GM13977 (cell line): ENCODE results near the gene ASMTL.

Source experiments
- DNase-seq: peaks from one replicate; pipeline ENCODE4 v3.0.0; 2012; ENCODE audit warnings: low spot score
- CTCF ChIP-seq: IDR thresholded peaks from 2 replicates; pipeline ENCODE4 v1.5.1; 2012; ENCODE audit warnings: mild to moderate bottlenecking, control low read depth; ENCODE audit not compliant: insufficient read depth; ENCODE audit errors: extremely low read depth, missing control alignments
- in situ Hi-C: fragments of 300-500 bp; cut with MboI; formaldehyde crosslinking; loops from one replicate; pipeline ENCODE4 v1.12.0; 2022; ENCODE audit warnings: low sequenced_read_pairs, low pct_unique_long_range_greater_than_20kb, mixed read lengths, inconsistent platforms; ENCODE audit not compliant: unreplicated experiment

The ASMTL gene

GRCh38 chrX:1420371-1420770 lies 32.3 kb downstream of the ASMTL start:
- in situ Hi-C loops: no loop called here
- no peak for DNase-seq
- TF ChIP-seq CTCF: no peak

- in situ Hi-C loops: no loop called here
- TF ChIP-seq CTCF: no peak
- no peak for DNase-seq
Observed at GRCh38 chrX:1419545-1420355, 33.0 kb downstream of the ASMTL start.

GRCh38 chrX:1418901-1419544 lies 33.7 kb downstream of the ASMTL start:
- TF ChIP-seq CTCF: no peak
- DNase-seq: no peak
- in situ Hi-C loops: no loop called here

GRCh38 chrX:1417921-1418771 lies 34.6 kb downstream of the ASMTL start:
- DNase-seq: no peak
- TF ChIP-seq CTCF: no peak
- in situ Hi-C loops: no loop called here

- no peak for TF ChIP-seq CTCF
- in situ Hi-C loops: no loop called here
- no peak for DNase-seq
Observed at GRCh38 chrX:1416965-1417760, 35.5 kb downstream of the ASMTL start.

- no peak for TF ChIP-seq CTCF
- in situ Hi-C loops: no loop called here
- no peak for DNase-seq
Observed at GRCh38 chrX:1416327-1416784, 36.4 kb downstream of the ASMTL start.
